Kasumi-1 (cell line): ENCODE measurements around the gene EFCAB8.
"Not testable (repeated sequence)": the region's sequence is repeated elsewhere in the genome, so short reads cannot be mapped to it uniquely, and the experiment has no call there.

ENCODE experiments used
- DNase-seq, 2 experiments: peaks; one replicate each; lab custom pipeline; 2025; lab: John Stamatoyannopoulos, UW

Gene EFCAB8

DNA sequence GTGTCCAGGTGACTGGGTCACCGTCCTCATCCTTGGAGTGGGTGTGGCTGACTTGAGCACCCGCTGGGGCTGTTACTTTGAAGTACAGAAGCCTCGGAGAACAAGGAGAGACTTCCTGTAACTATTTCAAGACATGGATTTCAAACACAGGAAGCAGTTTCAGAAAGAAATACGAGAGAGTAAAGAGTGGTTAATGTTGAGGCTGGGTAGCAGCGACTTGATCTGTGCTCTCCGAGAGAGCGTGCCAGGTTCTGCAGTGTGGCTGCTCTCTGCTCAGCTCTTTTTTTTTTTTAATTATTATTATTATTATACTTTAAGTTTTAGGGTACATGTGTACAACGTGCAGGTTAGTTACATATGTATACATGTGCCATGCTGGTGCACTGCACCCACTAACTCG is 17.5 kb upstream of the EFCAB8 start:
- peak; percentile 54 to 67 for DNase-seq

DNA sequence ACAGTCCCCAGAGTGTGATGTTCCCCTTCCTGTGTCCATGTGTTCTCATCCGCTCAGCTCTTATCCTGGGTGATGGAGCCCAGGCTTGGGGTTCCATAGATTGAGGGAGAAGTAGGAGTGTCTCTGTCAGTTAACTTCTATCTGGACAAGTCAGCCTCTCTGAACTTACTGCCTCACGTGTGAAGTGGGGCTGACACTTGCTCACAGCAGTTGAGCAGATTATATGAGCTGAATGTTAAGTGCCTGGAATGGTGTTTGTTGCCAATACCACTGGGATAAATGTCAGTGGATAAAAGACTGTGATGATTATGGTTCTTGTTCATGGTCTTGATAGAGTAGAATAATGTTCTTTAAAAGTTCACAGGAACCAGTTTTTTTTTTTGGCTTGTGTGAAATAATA is 17.1 kb upstream of the EFCAB8 start:
- DNase-seq, result no peak

DNA sequence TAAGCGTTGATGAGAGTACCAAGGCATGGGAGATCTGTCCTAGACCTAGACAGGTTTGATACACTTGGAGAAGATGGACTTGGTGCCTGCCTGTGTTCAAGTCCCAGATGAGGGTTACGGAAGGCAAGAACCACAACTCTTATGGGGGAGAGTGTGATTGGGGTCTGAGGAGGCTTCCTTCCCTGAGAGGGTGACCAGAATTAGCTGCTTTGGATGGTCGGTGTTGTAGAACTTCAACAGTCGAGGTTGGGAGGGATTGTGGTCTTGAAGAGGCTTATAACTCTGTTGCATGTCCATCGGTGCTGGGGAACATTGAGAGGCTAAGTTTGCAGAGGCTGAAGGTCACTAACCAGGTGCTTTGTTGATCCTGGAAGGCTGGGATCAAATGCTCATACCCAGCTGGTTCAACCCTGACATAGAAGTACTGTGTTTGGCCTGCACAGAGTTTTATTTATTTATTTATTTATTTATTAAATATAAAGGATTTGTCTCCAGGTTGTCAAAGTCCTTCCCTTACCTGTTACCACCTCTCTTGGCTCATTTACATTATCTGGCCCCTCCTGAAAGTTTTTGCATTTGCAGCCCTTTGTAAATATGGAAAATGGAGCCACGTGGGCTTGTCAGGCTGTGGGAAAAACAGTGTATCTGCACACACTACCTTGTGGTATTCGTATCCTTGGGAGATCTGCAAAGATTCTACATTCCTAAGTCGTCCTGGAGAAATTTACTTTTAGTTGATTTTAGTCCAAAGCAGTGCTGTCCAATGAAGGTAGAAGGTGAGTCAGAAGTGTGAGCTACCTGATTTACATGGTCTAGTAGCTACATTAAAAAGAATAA is 15.8 kb upstream of the EFCAB8 start:
- DNase-seq, result no peak

DNA sequence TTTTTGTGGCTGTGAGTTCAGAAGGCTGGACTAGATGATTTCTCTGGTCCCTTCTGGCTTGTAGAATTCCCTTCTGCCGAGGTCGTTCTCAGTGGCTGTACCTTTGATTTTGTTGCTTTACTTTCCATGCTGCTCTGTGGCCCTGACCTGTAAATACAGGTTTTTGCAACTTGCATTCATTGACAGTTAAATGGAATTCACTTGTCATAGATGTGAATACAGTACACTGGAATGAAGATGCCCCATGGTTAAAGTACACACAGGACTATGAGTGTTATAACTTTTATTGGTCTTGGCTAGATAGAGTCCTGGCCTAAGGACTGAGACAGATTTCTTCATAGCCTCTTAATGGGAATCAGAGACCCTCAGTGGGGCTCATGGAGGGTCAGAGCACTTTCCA is 12.9 kb upstream of the EFCAB8 start:
- DNase-seq, result no peak

DNA sequence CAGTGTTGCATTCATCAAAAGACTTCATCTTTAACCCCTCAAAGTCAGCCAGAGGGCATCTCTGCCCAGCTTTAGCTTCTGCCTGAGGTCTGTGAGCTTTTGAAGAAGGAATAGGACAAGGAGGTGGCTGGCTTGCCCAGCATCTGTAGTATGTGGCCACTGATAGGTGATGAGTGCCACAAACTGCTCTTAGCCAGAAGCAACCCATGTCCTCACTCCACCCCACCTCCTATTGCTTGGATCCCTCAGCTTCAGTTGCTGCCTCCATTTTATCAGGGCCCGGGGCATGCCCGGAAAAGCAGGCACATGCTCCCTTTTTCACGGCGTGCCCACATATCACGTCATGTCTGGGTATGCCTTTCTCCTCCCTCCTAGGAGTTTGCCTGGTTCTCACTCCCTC is 11.9 kb upstream of the EFCAB8 start:
- no peak for DNase-seq

DNA sequence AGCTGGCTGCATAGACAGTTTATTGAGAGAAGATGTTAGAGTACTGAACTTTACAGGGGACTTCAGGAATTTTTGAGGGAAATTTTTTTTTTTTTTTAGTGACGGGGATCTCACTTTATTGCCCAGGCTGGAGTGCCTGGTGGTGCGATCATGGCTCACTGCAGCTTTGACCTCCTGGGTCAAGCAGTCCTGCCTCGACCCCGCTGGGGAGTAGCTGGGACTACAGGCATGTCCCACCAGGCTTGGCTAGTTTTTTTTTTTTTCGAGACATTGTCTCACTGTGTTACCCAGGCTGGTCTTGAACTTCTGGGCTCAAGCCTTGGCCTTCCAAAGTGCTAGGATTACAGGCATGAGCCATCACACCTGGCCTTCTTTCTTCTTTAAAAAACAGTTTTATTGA is 10.8 kb upstream of the EFCAB8 start:
- no peak for DNase-seq

DNA sequence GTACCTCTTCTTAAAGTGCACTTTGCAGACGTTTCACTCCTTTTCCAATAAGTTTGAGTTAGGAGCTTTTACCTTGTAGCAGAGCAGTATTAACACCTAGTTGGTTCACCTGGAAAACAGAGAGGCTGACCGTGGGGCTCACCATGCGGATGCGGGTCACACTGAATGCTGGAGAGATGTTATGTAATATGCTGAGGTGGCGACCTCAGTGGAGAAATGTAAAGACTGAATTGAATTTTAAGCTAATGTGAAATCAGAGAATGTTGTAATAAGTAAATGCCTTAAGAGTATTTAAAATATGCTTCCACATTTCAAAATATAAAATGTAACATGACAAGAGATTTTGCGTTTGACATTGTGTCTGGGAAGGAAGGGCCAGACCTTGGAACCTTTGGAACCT is 9.9 kb upstream of the EFCAB8 start:
- no peak for DNase-seq

DNA sequence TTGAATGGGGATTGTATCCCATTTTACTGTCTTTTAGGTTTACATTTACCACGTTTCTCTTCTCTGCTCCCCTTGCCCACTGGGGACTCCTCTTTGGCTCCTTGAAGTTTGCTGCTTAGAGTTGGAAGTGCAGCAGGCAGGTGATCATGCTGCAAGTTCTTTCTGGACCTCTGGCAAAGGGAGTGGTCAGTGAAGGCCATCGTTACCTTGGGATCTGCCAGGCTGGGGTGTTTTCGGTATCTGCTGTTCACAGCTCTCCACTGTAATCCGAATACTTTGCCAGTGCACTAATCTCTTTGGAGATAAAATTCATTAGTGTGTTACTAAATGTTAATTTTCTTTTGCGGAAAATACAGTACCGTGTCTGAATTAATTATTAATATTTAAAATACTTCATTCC is 9.1 kb upstream of the EFCAB8 start:
- DNase-seq, result no peak

DNA sequence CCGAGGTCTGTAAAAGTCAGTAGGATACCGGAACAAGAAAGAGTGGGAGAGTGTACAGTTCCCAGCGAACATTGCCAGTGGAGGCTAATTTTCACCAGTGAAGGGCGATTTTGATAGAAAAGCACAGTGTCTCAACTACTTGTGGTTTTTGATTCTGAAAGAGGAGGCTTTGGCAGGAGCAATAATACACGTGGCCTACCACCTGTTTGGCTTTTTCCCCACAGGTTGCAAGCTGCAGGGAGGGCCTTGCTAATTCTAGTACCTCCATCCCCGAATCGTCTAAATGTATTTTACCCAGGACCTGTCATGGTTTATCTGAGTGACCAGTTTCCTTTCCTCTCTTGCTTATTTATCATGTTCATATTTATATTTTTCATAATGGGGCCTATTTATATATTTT is 3.3 kb upstream of the EFCAB8 start:
- DNase-seq, result no peak

DNA sequence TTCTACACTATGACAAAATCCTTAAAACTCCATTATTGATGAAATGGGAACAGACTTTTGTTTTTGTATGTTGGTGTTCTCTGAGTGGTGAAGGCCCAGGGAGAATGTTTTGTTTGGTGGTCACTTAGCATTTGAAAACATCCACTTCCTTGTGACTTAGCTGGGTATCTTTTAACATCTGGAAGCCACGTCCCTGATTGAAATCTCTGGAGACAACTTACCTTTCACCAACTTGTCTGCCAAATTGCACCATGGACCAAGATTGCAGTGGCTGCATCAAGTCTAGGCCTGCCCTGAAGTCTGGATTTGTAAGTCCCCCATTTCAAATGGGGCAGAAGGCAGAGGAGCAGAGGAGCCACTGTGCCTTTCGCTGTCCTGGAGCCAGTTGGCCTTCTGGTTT is 534 bp upstream of the EFCAB8 start:
- DNase-seq, result no peak

DNA sequence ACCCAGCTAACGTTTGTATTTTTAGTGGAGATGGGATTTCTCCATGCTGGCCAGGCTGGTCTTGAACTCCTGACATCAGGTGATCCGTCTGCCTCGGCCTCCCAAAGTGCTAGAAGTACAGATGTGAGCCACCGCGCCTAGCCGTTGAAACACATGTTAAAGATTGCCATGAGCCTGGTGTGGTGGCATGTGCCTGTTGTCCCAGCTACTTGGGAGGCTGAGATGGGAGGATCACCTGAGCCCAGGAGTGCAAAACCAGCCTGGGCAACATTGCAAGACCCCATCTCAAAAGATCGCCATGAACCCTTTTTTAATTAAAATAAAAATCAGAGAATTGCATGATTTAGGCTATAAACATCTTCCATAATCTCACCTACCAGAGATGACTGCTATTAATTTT is 2.7 kb downstream of the EFCAB8 start:
- DNase-seq, result no peak

DNA sequence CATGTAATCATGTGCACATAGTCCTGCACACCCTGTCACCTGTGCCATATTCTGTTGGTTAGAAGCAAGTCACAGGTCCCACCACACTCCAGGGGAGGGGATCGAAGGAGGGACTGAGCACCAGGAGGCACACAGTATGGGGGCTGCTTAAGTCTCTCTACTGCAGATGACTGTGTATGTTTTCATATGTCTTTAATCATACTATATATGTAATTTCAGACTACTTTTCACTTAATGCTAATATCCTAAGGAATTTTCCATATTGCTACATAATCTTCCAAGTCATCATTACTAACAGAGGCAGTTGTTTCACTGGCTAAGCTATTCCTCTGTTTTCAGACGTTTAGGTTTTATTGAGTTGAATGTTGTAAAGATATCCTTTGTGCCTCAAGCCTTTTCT is 10.8 kb downstream of the EFCAB8 start:
- no peak for DNase-seq

DNA sequence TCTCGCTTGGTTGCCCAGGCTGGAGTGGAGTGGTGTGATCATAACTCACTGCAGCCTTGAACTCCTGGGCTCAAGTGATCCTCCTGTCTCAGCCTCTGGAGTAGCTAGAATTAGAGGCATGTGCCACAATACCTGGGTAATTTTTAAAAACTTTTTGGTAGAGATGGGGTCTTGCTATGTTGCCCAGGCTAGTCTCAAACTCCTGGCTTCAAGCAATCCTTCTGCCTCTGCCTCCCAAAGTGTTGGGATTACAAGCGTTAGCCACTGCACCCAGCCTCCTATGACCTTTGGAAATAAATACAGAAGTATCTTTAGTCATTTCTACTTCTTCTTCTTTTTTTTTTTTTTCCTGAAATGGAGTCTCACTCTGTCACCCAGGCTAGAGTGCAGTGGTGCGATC is 11.8 kb downstream of the EFCAB8 start:
- not testable (repeated sequence) for DNase-seq

DNA sequence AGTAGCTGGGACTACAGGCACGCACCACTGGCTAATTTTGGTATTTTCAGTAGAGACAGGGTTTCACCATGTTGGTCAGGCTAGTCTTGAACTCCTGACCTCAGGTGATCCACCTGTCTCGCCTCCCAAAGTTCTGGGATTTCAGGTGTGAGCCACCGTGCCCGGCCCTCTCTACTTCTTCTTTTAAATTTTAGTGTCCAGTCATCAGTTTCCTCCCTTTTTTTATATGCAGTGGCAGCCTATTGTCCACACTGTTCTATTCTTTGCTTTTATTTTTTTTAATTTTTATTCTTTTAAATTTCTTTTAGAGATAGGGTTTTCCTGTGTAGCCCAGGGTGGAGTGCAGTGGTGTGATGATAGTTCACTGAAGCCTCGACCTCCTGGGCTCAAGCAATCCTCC is 12.3 kb downstream of the EFCAB8 start:
- no peak for DNase-seq

DNA sequence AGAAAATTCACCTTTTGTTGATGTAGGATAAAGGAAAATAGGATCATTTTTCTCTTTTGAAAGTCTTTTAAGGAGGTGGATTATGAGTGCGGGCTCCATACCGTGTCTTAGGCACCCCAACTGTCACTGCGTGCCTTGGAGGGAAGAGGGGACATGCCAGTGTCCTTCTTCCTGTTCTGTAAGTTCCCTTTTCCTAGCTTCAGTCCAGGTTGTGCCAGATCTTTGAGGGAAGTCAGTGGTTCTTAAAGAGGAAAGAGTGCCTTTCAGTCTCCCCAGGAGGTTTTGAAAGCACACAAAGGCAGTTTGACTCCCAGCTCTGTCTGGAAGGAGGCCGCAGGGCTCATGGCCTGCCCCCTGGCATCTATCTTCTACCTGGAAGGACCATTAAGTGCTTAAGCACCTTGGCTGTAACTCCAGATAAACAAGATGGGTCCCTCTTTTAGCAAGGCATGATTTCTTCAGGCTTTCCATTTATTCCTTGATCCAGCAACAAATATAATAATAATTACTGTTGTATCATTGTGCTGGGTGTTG is 13.0 kb downstream of the EFCAB8 start:
- DNase-seq, result peak; percentile 77 to 81

DNA sequence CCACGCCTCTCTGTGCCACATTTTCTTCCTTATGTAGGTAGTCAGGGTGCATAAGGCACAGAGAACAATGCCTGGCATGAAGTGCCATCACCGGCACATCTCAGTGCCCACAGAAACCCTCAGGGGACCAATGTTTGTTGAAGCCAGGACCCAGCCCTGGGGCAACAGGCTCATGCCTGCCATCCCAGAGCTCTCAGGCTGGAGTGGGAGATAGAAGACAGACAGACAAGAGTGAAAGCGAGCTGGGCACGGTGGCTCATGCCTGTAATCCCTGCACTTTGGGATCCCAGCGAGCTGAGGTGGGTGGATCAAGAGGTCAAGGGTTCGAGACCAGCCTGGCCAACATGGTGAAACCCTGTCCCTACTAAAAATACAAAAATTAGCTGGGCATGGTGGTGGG is 13.5 kb downstream of the EFCAB8 start:
- DNase-seq, result no peak

DNA sequence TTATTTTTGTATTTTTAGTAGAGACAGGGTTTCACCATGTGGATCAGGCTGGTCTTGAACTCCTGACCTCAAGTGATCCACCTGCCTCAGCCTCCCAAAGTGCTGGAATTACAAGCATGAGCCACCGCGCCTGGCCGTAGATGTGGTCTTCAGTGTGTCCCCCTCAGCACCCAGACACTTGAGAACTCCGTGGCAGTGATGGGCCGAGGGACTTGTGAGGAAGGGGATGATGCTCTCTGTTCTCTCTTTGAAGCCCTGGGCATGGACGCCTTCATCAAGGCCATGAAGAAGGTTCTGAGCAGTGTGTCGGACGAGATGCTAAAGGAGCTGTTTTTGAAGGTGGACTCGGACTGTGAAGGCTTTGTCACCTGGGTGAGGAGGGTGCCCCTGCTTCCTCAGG is 16.9 kb downstream of the EFCAB8 start:
- DNase-seq, result no peak

DNA sequence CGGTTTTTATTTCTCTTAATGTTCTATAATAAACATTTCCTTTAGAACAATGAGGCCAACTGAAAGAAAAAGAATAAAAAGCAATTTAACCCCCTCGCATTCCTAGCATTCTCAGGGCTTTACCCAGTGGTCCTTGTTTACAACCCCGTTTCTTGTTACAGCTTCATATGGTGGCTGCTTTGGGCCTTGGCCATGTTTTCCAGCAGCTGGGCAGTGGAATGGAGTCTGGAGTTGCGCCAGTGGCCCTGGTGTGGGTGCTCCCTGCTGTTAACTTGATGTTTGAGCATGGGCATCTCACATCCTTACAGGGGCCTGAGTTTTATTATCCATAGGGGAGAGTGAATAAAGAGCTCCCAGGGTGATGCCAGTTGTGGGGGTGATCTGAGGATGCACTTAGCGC is 18.8 kb downstream of the EFCAB8 start:
- no peak for DNase-seq

DNA sequence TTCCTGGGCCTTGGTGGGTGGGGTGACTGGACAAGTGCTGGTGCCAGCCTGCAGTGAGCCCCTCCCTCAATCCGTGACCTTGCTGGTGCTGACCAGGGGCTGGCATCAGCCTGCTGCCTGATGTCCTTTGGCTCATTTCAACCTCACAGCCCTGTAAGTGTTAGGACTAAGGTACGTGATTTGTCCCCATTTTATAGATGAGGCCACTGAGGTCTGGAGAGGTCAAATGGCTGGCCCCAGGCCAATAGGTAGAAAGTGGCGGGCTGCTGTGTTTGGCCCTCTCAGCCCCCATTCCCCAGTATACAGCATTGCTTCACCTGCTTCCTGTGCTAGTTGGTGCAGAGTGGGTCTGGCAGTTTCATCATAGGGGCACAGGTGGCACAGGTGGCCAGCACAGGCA is 20.1 kb downstream of the EFCAB8 start:
- no peak for DNase-seq

DNA sequence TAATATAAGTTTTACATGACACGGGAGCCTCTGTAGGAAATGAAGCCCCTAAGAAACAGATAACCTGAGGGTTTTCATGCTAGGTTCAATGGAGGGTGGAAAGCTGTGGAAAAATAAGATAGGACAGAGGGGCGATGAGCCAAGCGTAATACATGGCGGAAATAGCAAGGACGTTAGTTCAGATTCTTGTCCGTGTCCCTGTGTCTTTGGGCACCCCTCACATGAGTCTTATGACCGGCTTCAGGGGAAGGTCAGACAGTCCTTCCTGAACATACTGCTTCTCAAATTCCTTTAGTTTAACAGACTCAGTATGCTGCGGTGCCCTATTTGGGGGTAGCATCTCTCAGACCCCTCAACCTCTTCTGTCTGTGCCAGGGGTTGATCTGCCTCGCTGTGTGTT is 20.8 kb downstream of the EFCAB8 start:
- no peak for DNase-seq

DNA sequence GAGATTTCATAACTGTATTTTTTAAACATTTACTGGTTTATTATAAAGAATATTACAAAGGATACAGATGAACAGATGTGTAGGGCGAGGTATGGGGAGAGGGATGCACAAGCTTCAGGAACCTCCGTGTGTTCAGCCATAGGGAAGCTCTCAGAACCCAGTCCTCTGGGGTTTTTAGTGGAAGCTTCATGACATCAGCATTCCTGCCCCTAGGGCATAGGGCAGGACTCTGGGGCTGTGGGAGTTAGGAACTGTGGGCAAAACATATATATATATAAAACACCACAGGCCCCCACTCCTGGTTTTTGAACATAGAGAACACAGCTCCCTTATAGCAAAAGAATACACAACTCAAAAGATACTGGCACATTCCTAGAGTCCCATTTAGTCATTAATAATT is 21.9 kb downstream of the EFCAB8 start:
- no peak for DNase-seq

DNA sequence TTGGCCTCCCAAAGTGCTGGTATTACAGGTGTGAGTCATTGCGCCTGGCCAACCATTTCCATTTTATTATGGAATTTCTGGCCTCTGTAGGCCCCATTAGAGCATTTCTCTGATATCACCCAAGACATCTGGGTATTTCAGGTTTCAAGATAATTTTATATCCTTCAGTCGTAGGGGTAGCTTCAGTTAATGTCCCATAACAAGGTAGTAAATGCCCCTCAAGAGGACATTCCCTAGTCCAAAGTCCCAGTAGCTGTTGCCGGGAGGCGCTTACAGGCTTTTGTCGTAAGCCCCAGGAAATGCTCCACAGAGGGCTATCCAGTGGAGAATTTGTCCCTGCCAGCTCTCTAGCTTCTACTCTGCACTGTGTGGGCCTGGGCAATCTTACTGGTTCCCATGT is 24.4 kb downstream of the EFCAB8 start:
- DNase-seq, result no peak

DNA sequence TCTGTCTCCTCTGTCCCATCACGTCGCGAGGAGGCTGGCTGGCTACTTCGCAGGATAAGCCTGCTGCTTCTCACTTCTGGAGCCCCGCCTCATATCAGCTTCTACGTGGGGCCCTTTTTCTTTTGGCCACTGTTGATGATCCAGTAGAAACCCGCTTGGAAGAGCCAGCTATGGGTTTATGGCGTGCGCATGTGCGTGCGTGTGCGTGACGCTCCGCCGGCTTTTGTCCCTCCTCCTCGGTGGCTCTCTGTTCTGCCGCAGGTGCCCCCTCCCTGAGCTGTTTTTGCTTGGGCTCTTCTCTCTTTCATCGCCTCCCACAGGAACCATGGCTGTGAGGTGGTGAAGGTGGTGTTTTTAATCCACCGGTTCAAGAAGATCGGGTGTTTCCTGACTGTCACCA is 26.5 kb downstream of the EFCAB8 start:
- no peak for DNase-seq

DNA sequence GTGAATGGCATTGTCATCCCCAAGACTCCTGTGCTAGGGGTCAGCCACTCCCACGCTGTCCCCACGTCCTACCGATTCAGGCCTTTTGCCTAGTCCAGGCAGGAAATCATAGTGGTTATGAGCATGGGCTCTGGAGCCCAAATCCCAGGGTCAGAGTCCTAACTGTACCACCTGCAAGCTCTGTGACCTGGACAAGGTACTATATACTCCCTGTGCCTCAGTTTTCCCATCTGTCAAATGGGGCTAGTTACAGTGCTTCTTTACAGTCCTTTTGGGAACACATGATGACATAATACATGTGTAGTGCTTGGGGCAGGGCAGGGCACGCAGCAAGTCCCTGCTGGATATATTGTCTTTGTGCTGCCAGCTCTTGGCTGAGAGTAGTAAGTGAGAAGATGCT is 27.2 kb downstream of the EFCAB8 start:
- DNase-seq, result no peak
